ENCODE measurements around the gene DDI2. TPM values are rescaled to one million over a fixed set of nuclear protein-coding genes. Genes with fewer than 3 reads are reported as not detected.

The DDI2 gene
- total RNA-seq, 1 experiment from 2014 or later: 27.0 TPM

- no peak overlapping the region for H3K4me3 Mint-ChIP-seq (ENCODE audit: low read depth, unreplicated experiment)
- DNase-seq: no peak
- H3K27me3 Mint-ChIP-seq (ENCODE audit: unreplicated experiment): no peaks in the 10 kb centered on the region
- H3K36me3 Mint-ChIP-seq (ENCODE audit: insufficient read depth, unreplicated experiment): no peaks in the 10 kb centered on the region
- no TSS peak for BruUV-seq (replicated peaks)
- CTCF ChIA-PET: no interaction called here
- intact Hi-C loops (cut with micrococcal nuclease; ENCODE audit: unreplicated experiment): no loop called here
- H3K27ac Mint-ChIP-seq (ENCODE audit: unreplicated experiment): no peak overlapping the region
- H3K9me3 Mint-ChIP-seq (ENCODE audit: low read depth, unreplicated experiment): no peaks in the 10 kb centered on the region
- TF ChIP-seq CTCF (IDR thresholded peaks at IDR 0.05; ENCODE audit: unreplicated experiment): no peak
- H3K4me1 Mint-ChIP-seq (ENCODE audit: low read depth, unreplicated experiment): no peaks in the 10 kb centered on the region
Observed at GRCh38 chr1:15669074-15669473, 51.8 kb downstream of the DDI2 start.

GRCh38 chr1:15669864-15670263 is 52.6 kb downstream of the DDI2 start:
- Mint-ChIP-seq H3K4me3 (ENCODE audit: low read depth, unreplicated experiment) (no peak overlapping the region), H3K36me3 (ENCODE audit: insufficient read depth, unreplicated experiment) (no peaks in the 10 kb centered on the region), H3K9me3 (ENCODE audit: low read depth, unreplicated experiment) (no peaks in the 10 kb centered on the region), H3K27ac (ENCODE audit: unreplicated experiment) (no peak overlapping the region), H3K4me1 (ENCODE audit: low read depth, unreplicated experiment) (no peaks in the 10 kb centered on the region), H3K27me3 (ENCODE audit: unreplicated experiment) (no peaks in the 10 kb centered on the region)
- intact Hi-C loops (cut with micrococcal nuclease; ENCODE audit: unreplicated experiment): no loop called here
- DNase-seq: no peak
- BruUV-seq (replicated peaks): no TSS peak
- no peak for TF ChIP-seq CTCF (IDR thresholded peaks at IDR 0.05; ENCODE audit: unreplicated experiment)
- CTCF ChIA-PET: no interaction called here

GRCh38 chr1:15671430-15671829 is 54.2 kb downstream of the DDI2 start:
- H3K27ac Mint-ChIP-seq (ENCODE audit: unreplicated experiment): no peak overlapping the region
- no peak overlapping the region for H3K4me3 Mint-ChIP-seq (ENCODE audit: low read depth, unreplicated experiment)
- BruUV-seq (replicated peaks): no TSS peak
- CTCF ChIA-PET: interaction anchor here (0.6 kb wide), 1 partner anchor 16 kb away, joined by 4 read pairs; no protein-coding TSS in a partner anchor
- H3K4me1 Mint-ChIP-seq (ENCODE audit: low read depth, unreplicated experiment): no peaks in the 10 kb centered on the region
- TF ChIP-seq CTCF (IDR thresholded peaks at IDR 0.05; ENCODE audit: unreplicated experiment): no peak
- intact Hi-C loops (cut with micrococcal nuclease; ENCODE audit: unreplicated experiment): no loop called here
- no peaks in the 10 kb centered on the region for H3K36me3 Mint-ChIP-seq (ENCODE audit: insufficient read depth, unreplicated experiment)
- no peaks in the 10 kb centered on the region for H3K9me3 Mint-ChIP-seq (ENCODE audit: low read depth, unreplicated experiment)
- H3K27me3 Mint-ChIP-seq (ENCODE audit: unreplicated experiment): no peaks in the 10 kb centered on the region
- no peak for DNase-seq

- Mint-ChIP-seq H3K36me3 (ENCODE audit: insufficient read depth, unreplicated experiment) (no peaks in the 10 kb centered on the region), H3K9me3 (ENCODE audit: low read depth, unreplicated experiment) (no peaks in the 10 kb centered on the region), H3K4me3 (ENCODE audit: low read depth, unreplicated experiment) (no peak overlapping the region), H3K4me1 (ENCODE audit: low read depth, unreplicated experiment) (no peaks in the 10 kb centered on the region), H3K27me3 (ENCODE audit: unreplicated experiment) (no peaks in the 10 kb centered on the region), H3K27ac (ENCODE audit: unreplicated experiment) (no peak overlapping the region)
- no peak for DNase-seq
- no TSS peak for BruUV-seq (replicated peaks)
- CTCF ChIA-PET: no interaction called here
- TF ChIP-seq CTCF (IDR thresholded peaks at IDR 0.05; ENCODE audit: unreplicated experiment): no peak
- intact Hi-C loops (cut with micrococcal nuclease; ENCODE audit: unreplicated experiment): no loop called here
Observed at GRCh38 chr1:15674386-15675159, 57.3 kb downstream of the DDI2 start.

Measured in Calu3 (cell line).